A172 (cell line): ENCODE results near the gene MRPL40. TPM values are rescaled to one million over a fixed set of nuclear protein-coding genes. Genes with fewer than 3 reads are reported as not detected.

Source experiments
- DNase-seq: peaks from one replicate; pipeline ENCODE4 v3.0.0-alpha.2; 2015; ENCODE audit warnings: low spot score
- total RNA-seq: library from RNA; depleted of rRNA; stranded (reverse); fragments of >200 nt; shearing (Covaris generic); gene quantifications from 2 replicates; pipeline ENCODE4 v1.2.3, GENCODE V29; 2014

The MRPL40 gene
- total RNA-seq, 1 experiment from 2014 or later = 45.7 TPM

GRCh38 chr22:19461506-19461905 lies 29.2 kb downstream of the MRPL40 start:
- no peak for DNase-seq

GRCh38 chr22:19463008-19463407 lies 30.7 kb downstream of the MRPL40 start:
- no peak for DNase-seq

GRCh38 chr22:19463491-19464469 lies 31.4 kb downstream of the MRPL40 start:
- no peak for DNase-seq

GRCh38 chr22:19464546-19464945 lies 32.2 kb downstream of the MRPL40 start:
- no peak for DNase-seq

- DNase-seq = no peak
These were observed 32.6 kb downstream of the MRPL40 start for GRCh38 chr22:19464975-19465374.

- no peak for DNase-seq
These were observed 33.9 kb downstream of the MRPL40 start for GRCh38 chr22:19466126-19466716.

- no peak for DNase-seq
These were observed 34.8 kb downstream of the MRPL40 start for GRCh38 chr22:19466848-19467752.

- no peak for DNase-seq
These were observed 35.6 kb downstream of the MRPL40 start for GRCh38 chr22:19467912-19468311.

GRCh38 chr22:19469421-19469820 lies 37.1 kb downstream of the MRPL40 start:
- DNase-seq = no peak

GRCh38 chr22:19470010-19470409 lies 37.7 kb downstream of the MRPL40 start:
- no peak for DNase-seq

GRCh38 chr22:19471572-19471971 lies 39.2 kb downstream of the MRPL40 start:
- DNase-seq = no peak

- no peak for DNase-seq
These were observed 39.9 kb downstream of the MRPL40 start for GRCh38 chr22:19472233-19472632.

- DNase-seq = peak; percentile 29
These were observed 41.2 kb downstream of the MRPL40 start for GRCh38 chr22:19473578-19473977.

GRCh38 chr22:19476023-19476422 lies 43.7 kb downstream of the MRPL40 start:
- DNase-seq = no peak

GRCh38 chr22:19477321-19478044 lies 45.1 kb downstream of the MRPL40 start:
- no peak for DNase-seq

GRCh38 chr22:19478045-19478900 lies 45.9 kb downstream of the MRPL40 start:
- DNase-seq = no peak

GRCh38 chr22:19478901-19479354 lies 46.6 kb downstream of the MRPL40 start, which contains the start of gene UFD1:
Gene UFD1 (minus strand): TSS chr22:19479193. CDS start chr22:19479085, 108 bp downstream.
- peak; percentile 49 for DNase-seq

- DNase-seq = peak; percentile 94
These were observed 47.2 kb downstream of the MRPL40 start, which contains the start of gene CDC45 for GRCh38 chr22:19479355-19480172. Gene CDC45 (plus strand): TSS chr22:19479920. CDS start chr22:19479969, 49 bp downstream.

- no peak for DNase-seq
These were observed 47.8 kb downstream of the MRPL40 start for GRCh38 chr22:19480173-19480568.
